Astrocyte of the cerebellum (primary cell): ENCODE measurements around the gene PC.

Experiments
- DNase-seq: peaks from one replicate; pipeline ENCODE4 v3.0.0-alpha.2; 2011; ENCODE audit warnings: low read depth
- H3K4me3 ChIP-seq: 2 replicates; pipeline ENCODE4 v1.5.1; 2011; ENCODE audit warnings: mild to moderate bottlenecking, low read depth, low read length, moderate library complexity
- in situ Hi-C: cut with HindIII; loops from 2 replicates; pipeline ENCODE4 v1.10.0; 2017; ENCODE audit warnings: low sequenced_read_pairs
- TF ChIP-seq, protein P1 (sequence below): IDR thresholded peaks from 2 replicates; pipeline ENCODE4 v1.5.1; 2012; ENCODE audit warnings: low read length, low read depth, moderate library complexity, mild to moderate bottlenecking; ENCODE audit errors: missing control alignments

PC gene

DNA sequence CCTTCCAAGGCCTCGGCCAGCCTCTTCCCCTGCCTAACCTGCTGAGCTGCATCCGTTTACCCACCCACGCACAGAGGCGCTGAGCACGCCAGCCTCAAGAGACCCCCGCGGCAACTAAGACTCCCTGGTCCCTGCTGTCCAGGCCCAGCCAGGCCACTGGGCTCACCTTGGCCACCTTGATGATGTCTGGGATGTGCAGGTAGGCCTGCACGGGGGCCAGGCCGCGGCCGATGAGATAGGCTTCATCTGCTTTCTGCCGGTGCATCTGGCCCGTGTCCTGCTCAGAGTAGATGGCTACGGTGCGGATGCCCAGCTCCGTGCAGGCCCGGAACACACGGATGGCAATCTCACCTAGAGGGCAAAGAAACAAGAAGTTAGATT lies 86.7 kb downstream of the PC start:
- no peak overlapping the region for H3K4me3 ChIP-seq
- in situ Hi-C loops, result no loop called here
- DNase-seq, result no peak
- TF ChIP-seq, protein P1, sequence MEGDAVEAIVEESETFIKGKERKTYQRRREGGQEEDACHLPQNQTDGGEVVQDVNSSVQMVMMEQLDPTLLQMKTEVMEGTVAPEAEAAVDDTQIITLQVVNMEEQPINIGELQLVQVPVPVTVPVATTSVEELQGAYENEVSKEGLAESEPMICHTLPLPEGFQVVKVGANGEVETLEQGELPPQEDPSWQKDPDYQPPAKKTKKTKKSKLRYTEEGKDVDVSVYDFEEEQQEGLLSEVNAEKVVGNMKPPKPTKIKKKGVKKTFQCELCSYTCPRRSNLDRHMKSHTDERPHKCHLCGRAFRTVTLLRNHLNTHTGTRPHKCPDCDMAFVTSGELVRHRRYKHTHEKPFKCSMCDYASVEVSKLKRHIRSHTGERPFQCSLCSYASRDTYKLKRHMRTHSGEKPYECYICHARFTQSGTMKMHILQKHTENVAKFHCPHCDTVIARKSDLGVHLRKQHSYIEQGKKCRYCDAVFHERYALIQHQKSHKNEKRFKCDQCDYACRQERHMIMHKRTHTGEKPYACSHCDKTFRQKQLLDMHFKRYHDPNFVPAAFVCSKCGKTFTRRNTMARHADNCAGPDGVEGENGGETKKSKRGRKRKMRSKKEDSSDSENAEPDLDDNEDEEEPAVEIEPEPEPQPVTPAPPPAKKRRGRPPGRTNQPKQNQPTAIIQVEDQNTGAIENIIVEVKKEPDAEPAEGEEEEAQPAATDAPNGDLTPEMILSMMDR, result no peak

DNA sequence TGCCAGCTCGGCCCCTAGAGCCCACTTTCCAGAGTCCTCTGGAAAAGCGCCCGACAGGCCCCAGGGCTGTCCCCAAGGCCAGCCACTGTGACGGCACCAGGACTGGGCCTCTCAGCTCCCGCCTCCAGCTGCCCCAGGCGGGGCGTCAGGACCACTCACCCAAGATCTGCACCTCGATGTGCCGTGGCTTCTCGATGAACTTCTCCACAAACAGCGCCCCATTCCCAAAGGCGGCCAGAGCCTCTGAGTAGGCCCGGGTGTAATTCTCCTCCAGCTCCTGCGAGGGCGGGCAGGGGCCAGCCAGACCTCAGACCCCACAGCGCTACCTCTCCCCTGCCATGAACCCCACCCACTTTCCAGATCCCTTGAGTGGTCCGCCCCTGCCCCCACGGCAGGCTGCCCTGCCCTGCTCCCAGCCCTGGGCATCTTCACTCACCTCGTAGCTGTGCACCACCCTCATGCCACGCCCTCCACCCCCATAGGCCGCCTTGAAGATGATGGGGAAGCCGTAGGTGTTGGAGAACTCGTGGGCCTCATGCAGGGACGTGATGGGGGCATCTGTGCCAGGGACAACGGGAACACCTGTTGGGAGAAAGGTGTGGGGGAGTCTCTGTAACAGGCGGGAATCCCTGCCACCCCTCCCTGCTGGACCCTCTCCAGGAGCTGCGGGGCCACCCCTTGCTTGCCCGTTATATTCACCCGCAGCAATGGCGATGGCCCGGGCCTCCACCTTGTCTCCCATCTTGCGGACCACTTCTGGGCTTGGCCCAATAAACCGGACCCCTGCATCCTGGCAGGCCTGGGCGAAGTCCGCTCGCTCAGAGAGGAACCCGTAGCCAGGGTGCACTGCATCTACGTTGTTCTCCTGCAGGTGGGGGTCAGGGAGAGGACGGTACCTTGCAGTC lies 87.3 kb downstream of the PC start:
- in situ Hi-C loops, result no loop called here
- H3K4me3 ChIP-seq, result no peak overlapping the region
- no peak for DNase-seq
- TF ChIP-seq, protein P1, result no peak

DNA sequence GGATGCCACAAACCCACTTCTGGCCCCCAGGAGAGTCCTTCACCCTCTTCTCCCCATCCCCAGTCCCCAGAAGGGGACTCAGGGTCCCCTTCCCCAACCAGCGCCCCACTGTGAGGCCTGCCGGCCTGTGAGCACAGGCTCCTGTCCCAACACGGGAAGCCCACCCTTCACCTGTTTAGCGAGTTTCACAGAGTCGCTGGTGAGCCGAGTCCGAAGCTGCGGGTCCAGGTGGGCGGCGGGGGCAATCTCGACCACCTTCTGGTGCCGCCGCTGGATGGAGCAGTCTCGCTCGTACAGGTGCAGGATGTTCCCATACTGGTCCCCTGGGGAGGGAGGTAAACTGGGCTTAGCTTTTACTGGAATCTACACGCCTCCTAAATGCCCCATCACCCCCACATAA lies 88.1 kb downstream of the PC start:
- H3K4me3 ChIP-seq, result no peak overlapping the region
- TF ChIP-seq, protein P1, result no peak
- in situ Hi-C loops, result no loop called here
- no peak for DNase-seq

DNA sequence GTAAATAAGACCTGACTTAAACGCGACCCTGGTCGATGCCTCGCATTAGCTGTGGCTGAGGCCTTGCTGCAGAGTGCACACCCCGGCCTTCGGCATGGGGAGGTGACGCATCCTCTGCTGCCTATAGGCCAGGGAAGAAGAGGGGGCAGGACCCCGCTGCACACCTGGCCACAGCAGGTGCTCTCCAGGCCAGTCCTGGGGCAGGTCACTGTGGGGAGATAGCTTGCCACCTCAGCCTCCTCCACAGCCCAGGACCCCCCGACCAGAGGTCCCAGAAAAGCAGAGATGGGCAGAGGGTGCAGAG lies 88.7 kb downstream of the PC start:
- TF ChIP-seq, protein P1, result no peak
- DNase-seq, result no peak
- in situ Hi-C loops, result no loop called here
- no peak overlapping the region for H3K4me3 ChIP-seq

DNA sequence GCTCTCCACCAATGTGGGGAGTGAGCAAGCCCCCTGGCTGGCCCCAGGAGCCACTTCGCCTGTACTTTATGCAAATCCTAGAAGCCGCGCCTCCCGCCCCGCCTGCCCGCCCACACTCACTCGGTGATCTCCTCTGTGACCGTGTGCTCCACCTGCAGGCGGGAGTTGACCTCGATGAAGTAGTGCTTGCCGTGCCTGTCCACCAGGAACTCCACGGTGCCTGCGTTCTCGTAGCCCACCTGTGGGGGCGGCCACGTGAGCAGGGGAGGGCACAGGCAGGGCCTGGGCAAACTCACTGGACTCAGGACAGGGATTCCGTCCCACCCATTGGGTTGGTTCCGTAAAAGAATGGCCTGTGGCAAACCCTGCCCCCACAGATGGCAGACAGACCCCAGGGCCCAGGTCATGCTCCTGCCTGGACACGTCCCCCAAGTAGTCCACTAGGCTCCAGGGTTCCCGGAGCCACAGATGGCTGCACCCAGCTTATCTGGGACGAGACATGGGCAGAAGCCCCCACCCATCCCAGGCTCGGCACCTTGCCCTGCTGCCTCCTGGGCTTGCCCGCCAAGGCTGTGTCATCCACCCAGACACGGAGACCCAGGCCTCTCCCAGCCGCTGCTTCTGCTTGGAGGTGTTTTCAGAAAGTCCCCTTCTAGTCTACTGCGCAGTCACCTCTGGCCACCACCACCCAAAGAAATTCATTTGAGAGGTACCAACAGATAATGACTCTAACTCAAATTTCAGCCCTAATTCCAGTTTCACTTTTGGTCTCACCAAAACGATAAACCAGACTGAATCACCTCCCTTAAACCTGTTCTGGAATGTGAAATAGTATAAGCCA lies 89.2 kb downstream of the PC start:
- H3K4me3 ChIP-seq, result no peak overlapping the region
- DNase-seq, result no peak
- in situ Hi-C loops, result no loop called here
- TF ChIP-seq, protein P1, result no peak

DNA sequence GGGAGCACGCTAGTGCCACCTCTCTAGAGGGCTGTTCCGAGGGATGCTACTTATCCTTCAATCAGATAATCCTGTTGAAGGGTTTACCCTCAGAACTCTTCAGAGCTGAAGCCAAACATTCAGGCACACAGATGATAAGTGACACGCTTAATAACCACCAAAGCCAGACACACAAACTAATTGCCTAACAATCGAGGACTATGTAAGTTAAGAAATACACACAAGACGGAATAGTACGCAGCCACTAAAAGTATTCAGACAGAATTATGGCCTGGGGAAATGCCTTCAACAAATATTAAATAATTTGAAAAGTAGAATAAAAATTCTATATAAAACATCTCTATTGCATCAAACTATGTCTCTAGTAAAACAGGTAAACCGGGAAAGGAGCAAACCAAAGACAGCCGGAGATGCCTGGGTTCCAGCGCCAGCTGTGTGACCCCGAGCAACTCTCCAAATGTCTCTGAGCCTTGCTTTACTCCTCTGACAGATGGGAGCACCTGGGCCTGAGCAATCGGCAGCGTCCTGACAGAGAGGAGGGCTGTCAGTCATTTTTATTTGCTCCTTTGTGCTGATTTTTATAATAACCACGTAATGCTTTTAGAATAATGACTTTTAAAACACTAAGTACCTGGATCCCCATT lies 90.0 kb downstream of the PC start:
- no peak overlapping the region for H3K4me3 ChIP-seq
- in situ Hi-C loops, result no loop called here
- TF ChIP-seq, protein P1, result no peak
- DNase-seq, result no peak
